SK-N-SH (cell line): ENCODE measurements around the gene SPIRE1. TPM values are rescaled to one million over a fixed set of nuclear protein-coding genes. Genes with fewer than 3 reads are reported as not detected.

Experiments
- CTCF ChIA-PET: fragments of 300-600, 350-600 bp; formaldehyde crosslinking; extraction: SDS; loops from one replicate; lab custom pipeline; 2021; lab: Yijun Ruan, JAX
- POLR2A ChIA-PET: fragments of 350-600 bp; sonication (Branson Sonifier 250); formaldehyde crosslinking; extraction: SDS; loops from one replicate; lab custom pipeline; 2020; ENCODE audit warnings: antibody characterized with exemption, inconsistent platforms; lab: Yijun Ruan, JAX
- DNase-seq: peaks from one replicate; pipeline ENCODE4 v3.0.0; 2012
- H2AFZ ChIP-seq: fragments of 200-600 bp; sonication (generic); 2 replicates; pipeline ENCODE4 v1.8.1; 2016; ENCODE audit warnings: antibody characterized with exemption, mild to moderate bottlenecking, low read depth
- H3F3A ChIP-seq: fragments of 200-600 bp; sonication (generic); replicated peaks from 2 replicates; pipeline ENCODE3; 2016; ENCODE audit warnings: antibody characterized with exemption, mild to moderate bottlenecking; ENCODE audit not compliant: insufficient read depth
- H3K27ac ChIP-seq, 2 experiments: fragments of 200-500 bp in 1 of 2; fragments of 200-600 bp in 1 of 2; sonication (Bioruptor generic) in 1 of 2; sonication (generic), shearing (Covaris generic) in 1 of 2; 2 replicates each; pipeline versions ENCODE4 v1.5.1 to v1.6.1; 2014 to 2016; ENCODE audit warnings: low read depth in 2 of 2, inconsistent platforms in 1 of 2, low read length in 1 of 2, mild to moderate bottlenecking in 1 of 2, mixed read lengths in 1 of 2
- H3K27me3 ChIP-seq: fragments of 200-600 bp; sonication (generic), shearing (Covaris generic); 2 replicates; pipeline ENCODE4 v1.6.1; 2016; ENCODE audit warnings: mixed run types; ENCODE audit not compliant: insufficient read depth
- H3K36me3 ChIP-seq, 2 experiments: fragments of 200-500 bp in 1 of 2; fragments of 200-600 bp in 1 of 2; sonication (Bioruptor generic) in 1 of 2; sonication (generic) in 1 of 2; replicated peaks in 1 of 2; 2 replicates each; pipeline versions ENCODE3 to v1.5.1; 2014 to 2016; ENCODE audit warnings: low read length in 1 of 2, mild to moderate bottlenecking in 1 of 2; ENCODE audit not compliant: insufficient read depth in 2 of 2, control insufficient read depth in 1 of 2
- H3K4me1 ChIP-seq, 2 experiments: fragments of 200-500 bp in 1 of 2; fragments of 200-600 bp in 1 of 2; sonication (Bioruptor generic) in 1 of 2; sonication (generic), shearing (Covaris generic) in 1 of 2; 2 replicates each; pipeline versions ENCODE4 v1.5.1 to v1.6.1; 2014 to 2016; ENCODE audit warnings: low read depth in 1 of 2, low read length in 1 of 2, mixed run types in 1 of 2; ENCODE audit not compliant: insufficient read depth in 2 of 2, control insufficient read depth in 1 of 2
- H3K4me2 ChIP-seq: fragments of 200-600 bp; sonication (generic), shearing (Covaris generic); 2 replicates; pipeline ENCODE4 v1.6.1; 2017; ENCODE audit warnings: mixed run types
- H3K4me3 ChIP-seq, 2 experiments: fragments of 200-500 bp in 1 of 2; fragments of 200-600 bp in 1 of 2; sonication (Bioruptor generic) in 1 of 2; sonication (generic), shearing (Covaris generic) in 1 of 2; 2 replicates each; pipeline versions ENCODE4 v1.5.1 to v1.8.1; 2014 to 2016; ENCODE audit warnings: low read depth in 2 of 2, inconsistent platforms in 1 of 2, low read length in 1 of 2, mild to moderate bottlenecking in 1 of 2, mixed read lengths in 1 of 2, moderate library complexity in 1 of 2
- H3K79me2 ChIP-seq: fragments of 200-600 bp; sonication (generic); 2 replicates; pipeline ENCODE4 v1.8.1; 2017; ENCODE audit warnings: mild to moderate bottlenecking; ENCODE audit not compliant: insufficient read depth
- H3K9ac ChIP-seq: fragments of 200-600 bp; sonication (generic); 2 replicates; pipeline ENCODE4 v1.6.1; 2017; ENCODE audit warnings: mixed run types
- H3K9me2 ChIP-seq: fragments of 200-600 bp; sonication (generic); 2 replicates; pipeline ENCODE4 v1.6.1; 2017; ENCODE audit warnings: mixed run types
- H3K9me3 ChIP-seq: fragments of 200-600 bp; sonication (generic); 2 replicates; pipeline ENCODE4 v1.6.1; 2017; ENCODE audit warnings: mixed run types, mild to moderate bottlenecking, moderate library complexity
- H4K20me1 ChIP-seq: fragments of 200-600 bp; sonication (generic); 2 replicates; pipeline ENCODE4 v1.6.1; 2017; ENCODE audit warnings: mild to moderate bottlenecking, mixed run types; ENCODE audit not compliant: insufficient read depth
- CHD2 ChIP-seq: fragments of 150-350 bp; IDR thresholded peaks from 2 replicates; pipeline ENCODE4 v1.6.1; 2018; ENCODE audit warnings: low read length; ENCODE audit not compliant: partially characterized antibody
- TCF12 ChIP-seq: IDR thresholded peaks from 2 replicates; pipeline ENCODE4 v1.4.0; 2012
- WGBS: methylation state at CpG from one replicate; pipeline ENCODE4 v1.1.6; 2017; ENCODE audit warnings: low lambda C conversion rate; 5-methylcytosine and 5-hydroxymethylcytosine counted together
- polyA plus RNA-seq, 3 experiments: library from polyadenylated mRNA; depleted of rRNA; stranded (reverse); fragments of >200 nt; gene quantifications; 2 replicates each; pipeline ENCODE4 v1.2.3, GENCODE V29; 2012
- TF ChIP-seq, protein P1 (sequence below): IDR thresholded peaks from 2 replicates; pipeline ENCODE4; 2012
- TF ChIP-seq, protein P2 (sequence below): fragments of 200-600 bp; sonication (generic); IDR thresholded peaks from 2 replicates; pipeline ENCODE4 v1.6.1; 2017; ENCODE audit warnings: antibody characterized with exemption, mild to moderate bottlenecking, moderate library complexity
- TF ChIP-seq, protein P3 (sequence below): IDR thresholded peaks from 2 replicates; pipeline ENCODE4 v1.6.1; 2012; ENCODE audit warnings: mild to moderate bottlenecking, low read depth, low read length, moderate library complexity

Gene SPIRE1
- polyA plus RNA-seq, 1 of the 3 experiments (the other 2 are of a cell fraction), result 6.7 TPM

DNA sequence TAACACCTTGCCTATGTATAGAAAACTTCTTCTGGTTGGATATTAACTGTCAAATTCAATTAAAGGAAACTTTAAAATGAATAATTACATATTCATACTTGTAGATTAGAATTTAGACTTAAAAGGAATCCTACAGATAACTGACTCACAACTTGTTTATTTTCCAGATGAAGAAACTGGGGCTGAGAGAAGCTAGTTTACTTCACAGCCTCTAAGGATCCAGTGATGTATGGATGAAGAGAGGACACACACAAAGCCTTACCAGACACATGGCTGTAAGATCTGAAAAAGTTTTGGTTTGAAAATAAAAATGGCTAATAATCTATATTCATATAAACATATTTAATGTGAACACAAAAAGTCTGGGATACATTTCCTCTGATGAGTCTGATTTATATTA is 177.9 kb downstream of the SPIRE1 start:
- H3K4me2 ChIP-seq, result no peak overlapping the region
- H3F3A ChIP-seq, result no peaks in the 10 kb centered on the region
- no peak for DNase-seq
- H3K4me1 ChIP-seq, result no peaks in the 10 kb centered on the region
- H3K9ac ChIP-seq, result no peak overlapping the region
- POLR2A ChIA-PET, result interaction anchor here (0.7 kb wide), 1 partner anchor 59 kb away, joined by 3 read pairs; no protein-coding TSS in a partner anchor
- no peaks in the 10 kb centered on the region for H3K27me3 ChIP-seq
- H3K9me2 ChIP-seq, result no peaks in the 10 kb centered on the region
- TF ChIP-seq TCF12 (no peak), CHD2 (no peak)
- TF ChIP-seq, protein P1, sequence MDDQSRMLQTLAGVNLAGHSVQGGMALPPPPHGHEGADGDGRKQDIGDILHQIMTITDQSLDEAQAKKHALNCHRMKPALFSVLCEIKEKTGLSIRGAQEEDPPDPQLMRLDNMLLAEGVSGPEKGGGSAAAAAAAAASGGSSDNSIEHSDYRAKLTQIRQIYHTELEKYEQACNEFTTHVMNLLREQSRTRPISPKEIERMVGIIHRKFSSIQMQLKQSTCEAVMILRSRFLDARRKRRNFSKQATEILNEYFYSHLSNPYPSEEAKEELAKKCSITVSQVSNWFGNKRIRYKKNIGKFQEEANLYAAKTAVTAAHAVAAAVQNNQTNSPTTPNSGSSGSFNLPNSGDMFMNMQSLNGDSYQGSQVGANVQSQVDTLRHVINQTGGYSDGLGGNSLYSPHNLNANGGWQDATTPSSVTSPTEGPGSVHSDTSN, result no peak
- no peaks in the 10 kb centered on the region for H4K20me1 ChIP-seq
- CTCF ChIA-PET, result interaction anchor here (1.1 to 2.3 kb wide), 4 partner anchors 13 to 52 kb away, joined by 3 to 6 read pairs (median 4); no protein-coding TSS in a partner anchor
- H3K79me2 ChIP-seq, result no peaks in the 10 kb centered on the region
- H3K36me3 ChIP-seq, result peaks cover 7 to 29% of the 10 kb centered on the region in 2 experiments
- no peaks in the 10 kb centered on the region for H3K9me3 ChIP-seq
- no peak overlapping the region for H2AFZ ChIP-seq
- no peak overlapping the region for H3K27ac ChIP-seq
- no peak overlapping the region for H3K4me3 ChIP-seq

DNA sequence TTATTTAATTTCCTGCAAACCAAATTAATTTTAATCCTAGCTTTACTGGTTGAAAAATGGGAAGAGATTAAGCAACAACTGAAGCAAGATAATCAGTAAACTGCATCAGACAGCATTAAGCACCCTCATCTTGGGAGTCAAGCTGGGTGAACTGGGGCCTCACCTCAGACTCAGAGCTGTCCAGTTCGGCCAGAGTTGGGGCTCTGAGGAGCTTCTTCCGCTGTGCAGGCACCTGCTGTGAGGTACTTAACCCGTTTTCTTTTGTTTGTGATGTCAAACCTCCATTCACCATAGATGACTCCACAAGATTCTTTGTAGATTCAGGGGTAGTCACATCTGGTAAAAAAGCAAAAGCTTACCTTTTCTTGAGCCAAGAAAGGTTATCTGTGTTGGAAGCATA is 178.4 kb downstream of the SPIRE1 start:
- H3K4me2 ChIP-seq, result no peak overlapping the region
- 91% methylated on average over 2 of the region's 3 CpGs for WGBS
- peaks cover 7 to 29% of the 10 kb centered on the region in 2 experiments for H3K36me3 ChIP-seq
- TF ChIP-seq, protein P2, sequence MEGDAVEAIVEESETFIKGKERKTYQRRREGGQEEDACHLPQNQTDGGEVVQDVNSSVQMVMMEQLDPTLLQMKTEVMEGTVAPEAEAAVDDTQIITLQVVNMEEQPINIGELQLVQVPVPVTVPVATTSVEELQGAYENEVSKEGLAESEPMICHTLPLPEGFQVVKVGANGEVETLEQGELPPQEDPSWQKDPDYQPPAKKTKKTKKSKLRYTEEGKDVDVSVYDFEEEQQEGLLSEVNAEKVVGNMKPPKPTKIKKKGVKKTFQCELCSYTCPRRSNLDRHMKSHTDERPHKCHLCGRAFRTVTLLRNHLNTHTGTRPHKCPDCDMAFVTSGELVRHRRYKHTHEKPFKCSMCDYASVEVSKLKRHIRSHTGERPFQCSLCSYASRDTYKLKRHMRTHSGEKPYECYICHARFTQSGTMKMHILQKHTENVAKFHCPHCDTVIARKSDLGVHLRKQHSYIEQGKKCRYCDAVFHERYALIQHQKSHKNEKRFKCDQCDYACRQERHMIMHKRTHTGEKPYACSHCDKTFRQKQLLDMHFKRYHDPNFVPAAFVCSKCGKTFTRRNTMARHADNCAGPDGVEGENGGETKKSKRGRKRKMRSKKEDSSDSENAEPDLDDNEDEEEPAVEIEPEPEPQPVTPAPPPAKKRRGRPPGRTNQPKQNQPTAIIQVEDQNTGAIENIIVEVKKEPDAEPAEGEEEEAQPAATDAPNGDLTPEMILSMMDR, result no peak
- no peak overlapping the region for H3K9ac ChIP-seq
- H4K20me1 ChIP-seq, result no peaks in the 10 kb centered on the region
- DNase-seq, result no peak
- H3K27ac ChIP-seq, result no peak overlapping the region
- no peaks in the 10 kb centered on the region for H3K27me3 ChIP-seq
- POLR2A ChIA-PET, result interaction anchor here (0.7 kb wide), 1 partner anchor 58 kb away, joined by 3 read pairs; no protein-coding TSS in a partner anchor
- no peaks in the 10 kb centered on the region for H3K9me3 ChIP-seq
- H2AFZ ChIP-seq, result no peak overlapping the region
- H3F3A ChIP-seq, result no peaks in the 10 kb centered on the region
- CTCF ChIA-PET, result interaction anchor here (1.4 to 2.3 kb wide), 3 partner anchors 13 to 32 kb away, joined by 4 to 6 read pairs (median 4); no protein-coding TSS in a partner anchor
- no peaks in the 10 kb centered on the region for H3K4me1 ChIP-seq
- no peak overlapping the region for H3K4me3 ChIP-seq
- no peaks in the 10 kb centered on the region for H3K79me2 ChIP-seq
- no peaks in the 10 kb centered on the region for H3K9me2 ChIP-seq

DNA sequence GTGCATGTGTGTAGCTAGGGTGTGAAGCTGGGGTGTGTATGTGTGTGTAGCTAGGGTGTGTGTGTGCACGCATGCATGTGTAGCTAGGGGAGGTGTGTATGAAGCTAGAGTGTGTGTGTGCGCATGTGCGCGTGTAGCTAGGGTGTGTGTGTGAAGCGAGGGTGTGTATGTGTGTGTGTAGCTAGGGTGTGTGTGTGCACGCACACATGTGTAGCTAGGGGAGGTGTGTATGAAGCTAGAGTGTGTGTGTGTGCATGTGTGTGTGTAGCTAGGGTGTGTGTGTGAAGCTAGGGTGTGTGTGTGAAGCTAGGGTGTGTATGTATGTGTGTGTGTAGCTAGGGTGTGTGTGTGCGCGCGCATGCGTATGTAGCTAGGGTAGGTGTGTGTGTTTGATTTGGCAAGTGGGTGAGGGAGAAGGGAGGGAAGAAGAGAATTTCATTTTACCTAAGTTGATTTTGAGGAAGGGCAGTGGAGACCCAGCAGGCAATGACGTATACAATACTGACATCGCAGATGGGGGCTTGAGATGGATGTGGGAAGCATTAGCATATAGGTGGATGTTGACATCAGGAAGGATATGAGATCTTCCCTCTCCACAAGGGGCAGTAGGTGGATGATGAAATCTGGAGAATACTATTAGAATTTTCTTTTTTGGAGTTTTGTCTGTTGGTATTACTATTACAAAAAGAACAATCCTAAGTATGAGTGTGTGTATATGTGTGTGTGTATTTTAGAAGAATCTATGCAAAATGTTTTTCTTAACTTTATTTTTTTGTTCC is 179.4 kb downstream of the SPIRE1 start:
- no peak for DNase-seq
- H3K27ac ChIP-seq, result no peak overlapping the region
- H3K36me3 ChIP-seq, result peaks cover 7 to 21% of the 10 kb centered on the region in 2 experiments
- WGBS, result 96% methylated on average over 12 of the region's 12 CpGs
- H3K4me3 ChIP-seq, result no peak overlapping the region
- H3K4me1 ChIP-seq, result no peaks in the 10 kb centered on the region
- no peaks in the 10 kb centered on the region for H3K9me3 ChIP-seq
- no peak overlapping the region for H3K4me2 ChIP-seq
- no peaks in the 10 kb centered on the region for H3K79me2 ChIP-seq
- no peaks in the 10 kb centered on the region for H4K20me1 ChIP-seq
- H2AFZ ChIP-seq, result no peak overlapping the region
- no peaks in the 10 kb centered on the region for H3K9me2 ChIP-seq
- TF ChIP-seq, protein P2, result peak; percentile 16; the same call in 1 of the 2 replicates
- TF ChIP-seq, protein P3, sequence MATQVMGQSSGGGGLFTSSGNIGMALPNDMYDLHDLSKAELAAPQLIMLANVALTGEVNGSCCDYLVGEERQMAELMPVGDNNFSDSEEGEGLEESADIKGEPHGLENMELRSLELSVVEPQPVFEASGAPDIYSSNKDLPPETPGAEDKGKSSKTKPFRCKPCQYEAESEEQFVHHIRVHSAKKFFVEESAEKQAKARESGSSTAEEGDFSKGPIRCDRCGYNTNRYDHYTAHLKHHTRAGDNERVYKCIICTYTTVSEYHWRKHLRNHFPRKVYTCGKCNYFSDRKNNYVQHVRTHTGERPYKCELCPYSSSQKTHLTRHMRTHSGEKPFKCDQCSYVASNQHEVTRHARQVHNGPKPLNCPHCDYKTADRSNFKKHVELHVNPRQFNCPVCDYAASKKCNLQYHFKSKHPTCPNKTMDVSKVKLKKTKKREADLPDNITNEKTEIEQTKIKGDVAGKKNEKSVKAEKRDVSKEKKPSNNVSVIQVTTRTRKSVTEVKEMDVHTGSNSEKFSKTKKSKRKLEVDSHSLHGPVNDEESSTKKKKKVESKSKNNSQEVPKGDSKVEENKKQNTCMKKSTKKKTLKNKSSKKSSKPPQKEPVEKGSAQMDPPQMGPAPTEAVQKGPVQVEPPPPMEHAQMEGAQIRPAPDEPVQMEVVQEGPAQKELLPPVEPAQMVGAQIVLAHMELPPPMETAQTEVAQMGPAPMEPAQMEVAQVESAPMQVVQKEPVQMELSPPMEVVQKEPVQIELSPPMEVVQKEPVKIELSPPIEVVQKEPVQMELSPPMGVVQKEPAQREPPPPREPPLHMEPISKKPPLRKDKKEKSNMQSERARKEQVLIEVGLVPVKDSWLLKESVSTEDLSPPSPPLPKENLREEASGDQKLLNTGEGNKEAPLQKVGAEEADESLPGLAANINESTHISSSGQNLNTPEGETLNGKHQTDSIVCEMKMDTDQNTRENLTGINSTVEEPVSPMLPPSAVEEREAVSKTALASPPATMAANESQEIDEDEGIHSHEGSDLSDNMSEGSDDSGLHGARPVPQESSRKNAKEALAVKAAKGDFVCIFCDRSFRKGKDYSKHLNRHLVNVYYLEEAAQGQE, result no peak
- H3F3A ChIP-seq, result no peaks in the 10 kb centered on the region
- ChIA-PET CTCF (interaction anchor here (1.4 to 2.3 kb wide), 3 partner anchors 12 to 33 kb away, joined by 4 to 6 read pairs (median 4); no protein-coding TSS in a partner anchor), POLR2A (no interaction called here)
- H3K9ac ChIP-seq, result no peak overlapping the region
- H3K27me3 ChIP-seq, result no peaks in the 10 kb centered on the region
